Camera-type eye (tissue), 1 donor: Measurements from ENCODE around the gene CIRBP. TPM values are rescaled to one million over a fixed set of nuclear protein-coding genes. Genes with fewer than 3 reads are reported as not detected.

Source experiments
- total RNA-seq: library from RNA; depleted of rRNA; stranded (reverse); fragments of >200 nt; gene quantifications from one replicate; pipeline ENCODE4 v1.2.3, GENCODE V29; 2014

CIRBP gene
- 961 TPM for total RNA-seq

DNA sequence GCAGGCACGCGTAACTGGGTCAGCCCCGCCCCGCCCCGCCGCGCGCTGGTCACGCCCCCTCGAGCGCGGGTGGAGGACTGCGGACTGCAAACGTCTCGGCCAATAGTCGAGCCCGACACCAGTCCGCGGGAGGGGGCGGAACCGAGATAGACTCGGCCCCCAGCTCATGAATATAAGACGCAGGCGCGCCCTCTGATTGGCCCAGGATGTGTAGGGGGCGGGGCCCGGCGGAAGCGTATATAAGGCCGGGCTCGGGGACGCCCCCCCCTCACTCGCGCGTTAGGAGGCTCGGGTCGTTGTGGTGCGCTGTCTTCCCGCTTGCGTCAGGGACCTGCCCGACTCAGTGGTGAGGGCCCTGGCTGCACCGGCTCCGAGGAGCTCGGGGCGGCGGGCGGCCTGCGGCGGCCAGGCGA is at the start of gene CIRBP:
CIRBP (plus strand) TSS at position 268 of the 413 bp plus-strand sequence. CDS start 1,602 bp downstream, outside the sequence.

DNA sequence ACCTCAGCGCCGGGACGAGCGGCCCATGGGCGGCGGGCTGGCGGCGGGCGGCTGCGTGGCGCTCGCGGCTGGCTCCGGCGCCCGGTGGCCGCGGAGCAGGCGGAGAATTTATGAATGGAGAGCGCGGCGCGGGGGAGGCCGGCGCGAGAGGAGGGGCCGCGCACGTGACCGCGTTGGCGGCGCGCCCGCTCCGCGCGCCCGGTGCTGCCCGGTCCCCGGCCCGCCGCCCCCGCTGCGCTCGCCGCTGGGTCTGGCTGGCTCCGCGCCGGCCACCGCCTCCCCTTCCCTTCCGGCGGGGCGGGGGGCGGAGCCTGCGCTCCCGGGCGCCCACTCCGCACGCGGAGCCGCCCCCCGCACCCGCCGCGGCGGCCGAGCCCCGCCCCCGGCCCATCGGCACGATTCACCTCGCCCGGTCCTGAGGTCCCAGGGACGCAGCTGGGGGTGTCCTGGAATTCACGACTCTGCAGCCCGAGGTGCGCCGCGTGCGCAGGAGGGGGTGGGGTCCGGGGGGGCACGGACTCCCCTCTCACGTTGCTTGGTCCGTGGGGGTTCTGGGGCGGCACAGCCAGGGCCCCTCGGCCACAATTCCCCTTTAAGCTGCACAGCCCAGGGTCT is 31.3 kb upstream of the CIRBP start, which contains the start of gene CBARP:
CBARP (minus strand) TSS at position 252 of the 615 bp plus-strand sequence. CDS start 1,905 bp downstream, outside the sequence.

DNA sequence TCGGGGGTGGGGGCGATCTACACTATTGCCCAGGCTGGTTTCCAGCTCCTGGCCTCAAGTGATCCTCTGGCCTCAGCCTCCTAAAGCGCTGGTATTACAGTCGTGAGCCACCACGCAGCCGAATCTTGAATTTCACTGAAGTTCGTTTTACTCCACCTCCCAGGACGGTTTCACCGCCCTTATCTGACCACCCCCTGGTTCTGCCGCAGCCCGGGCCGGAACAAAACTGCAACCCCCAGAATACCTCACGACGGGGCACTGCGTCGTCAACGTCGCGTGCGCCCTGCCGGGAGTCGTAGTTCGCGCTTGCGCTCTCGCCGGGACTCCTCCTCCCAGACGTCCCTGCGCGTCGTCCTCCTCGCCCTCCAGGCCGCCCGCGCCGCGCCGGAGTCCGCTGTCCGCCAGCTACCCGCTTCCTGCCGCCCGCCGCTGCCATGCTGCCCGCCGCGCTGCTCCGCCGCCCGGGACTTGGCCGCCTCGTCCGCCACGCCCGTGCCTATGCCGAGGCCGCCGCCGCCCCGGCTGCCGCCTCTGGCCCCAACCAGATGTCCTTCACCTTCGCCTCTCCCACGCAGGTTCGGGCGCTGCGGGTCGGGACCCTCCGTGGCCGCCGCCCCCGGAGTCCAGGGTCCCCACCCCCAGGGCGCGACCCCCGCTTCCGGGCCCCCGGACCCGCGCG is 27.6 kb upstream of the CIRBP start, which contains the start of gene ATP5F1D:
ATP5F1D (plus strand) TSS at position 335 of the 679 bp plus-strand sequence; CDS start at position 435, 100 bp downstream.

DNA sequence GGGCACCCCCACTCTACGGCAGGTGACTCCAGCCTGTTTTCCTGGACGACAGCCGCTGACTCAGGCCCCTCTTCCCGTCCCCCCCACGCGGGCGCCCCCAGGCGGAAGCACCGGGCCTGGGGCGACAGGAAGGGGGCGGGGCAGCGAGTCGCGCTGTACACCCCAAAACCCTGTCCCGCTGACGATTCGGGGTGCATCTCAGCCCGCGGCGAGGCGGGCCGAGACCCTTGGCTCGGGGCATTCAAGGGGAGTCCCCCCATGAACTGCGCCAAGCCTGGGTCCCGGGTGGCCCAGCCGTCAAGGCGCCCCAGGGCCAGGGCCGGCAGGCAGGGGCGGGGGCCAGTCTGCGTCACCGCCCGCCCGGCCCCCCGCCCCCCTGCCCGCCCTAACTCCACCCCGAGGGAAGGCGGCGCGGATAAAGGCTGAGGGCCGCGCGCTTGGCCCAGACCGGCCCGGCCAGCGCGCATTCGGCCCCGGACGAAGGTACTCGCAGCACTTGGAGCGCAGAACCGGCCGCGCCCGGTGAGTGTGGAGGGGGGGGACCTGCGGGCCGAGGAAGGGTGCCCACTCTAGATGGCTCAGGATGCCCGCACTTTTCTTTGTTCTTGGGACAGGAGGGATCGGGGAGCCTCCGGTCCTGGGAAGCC is 20.9 kb upstream of the CIRBP start, which contains the start of gene MIDN:
MIDN (plus strand) TSS at position 445 of the 647 bp plus-strand sequence. CDS start 1,714 bp downstream, outside the sequence.

DNA sequence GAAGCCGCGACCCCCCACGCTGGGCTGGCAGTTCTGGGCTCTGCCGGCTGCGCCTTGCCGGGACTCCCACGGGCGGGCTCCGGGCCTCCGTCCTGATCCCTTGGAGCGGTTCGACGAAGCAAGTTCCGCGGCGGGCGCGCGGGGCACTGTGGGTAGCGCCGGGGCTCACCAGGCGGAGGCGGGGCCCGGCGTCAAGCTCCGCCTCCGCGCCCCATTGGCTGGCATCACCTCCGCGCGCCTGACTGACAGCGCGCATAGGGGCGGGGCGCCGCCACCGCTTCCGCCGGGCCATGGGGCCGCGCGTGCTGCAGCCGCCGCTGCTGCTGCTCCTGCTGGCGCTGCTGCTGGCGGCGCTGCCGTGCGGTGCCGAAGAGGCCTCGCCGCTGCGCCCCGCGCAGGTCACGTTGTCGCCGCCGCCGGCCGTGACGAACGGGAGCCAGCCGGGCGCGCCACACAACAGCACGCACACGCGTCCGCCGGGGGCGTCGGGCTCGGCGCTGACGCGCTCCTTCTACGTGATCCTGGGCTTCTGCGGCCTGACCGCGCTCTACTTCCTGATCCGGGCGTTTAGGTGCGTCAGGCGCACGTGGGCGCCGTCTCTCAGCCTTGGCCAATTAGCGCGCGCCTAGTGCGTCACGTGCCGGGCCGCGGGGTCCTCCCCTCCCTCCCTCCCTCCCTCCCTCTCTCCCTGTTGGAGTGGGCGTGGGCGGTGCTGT is 6.3 kb downstream of the CIRBP start, which contains the start of gene FAM174C:
FAM174C (plus strand) TSS at position 271 of the 716 bp plus-strand sequence; CDS start at position 291, 20 bp downstream.

DNA sequence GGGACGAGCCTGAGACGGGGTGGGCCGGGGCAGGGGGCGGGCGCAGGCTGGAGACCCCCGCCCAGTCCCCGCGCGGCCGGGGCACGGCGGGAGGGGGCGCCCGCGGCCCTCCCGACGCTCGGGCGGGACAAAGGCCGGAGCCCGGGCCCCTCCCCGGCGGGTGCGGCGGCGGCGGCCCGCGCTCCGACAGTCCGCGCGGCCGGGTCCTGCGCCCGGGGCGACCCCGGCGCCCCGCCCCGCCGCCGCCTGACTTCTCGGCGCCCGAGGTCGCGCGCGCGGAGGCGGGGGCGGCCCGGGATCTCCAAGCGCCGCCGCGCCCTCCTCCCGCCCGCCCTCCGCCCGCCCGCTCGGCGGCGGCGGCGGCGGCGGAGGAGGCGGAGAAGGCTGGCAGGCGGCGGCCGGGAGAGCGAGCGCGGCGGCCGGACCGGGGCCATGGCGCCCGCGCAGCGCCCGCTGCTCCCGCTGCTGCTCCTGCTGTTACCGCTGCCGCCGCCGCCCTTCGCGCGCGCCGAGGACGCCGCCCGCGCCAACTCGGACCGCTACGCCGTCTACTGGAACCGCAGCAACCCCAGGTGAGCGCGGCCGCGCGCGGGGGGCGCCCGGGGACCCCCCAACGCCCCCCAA is 16.7 kb downstream of the CIRBP start, which contains the start of gene EFNA2:
EFNA2 (plus strand) TSS at position 137 of the 624 bp plus-strand sequence; CDS start at position 433, 296 bp downstream.

Other genes with a start within 250 kb of the CIRBP start
- 103 TPM for gene TMEM259, start 248.2 kb upstream of the CIRBP start, total RNA-seq
- not detected for gene RNU6-2, start 247.8 kb upstream of the CIRBP start, total RNA-seq
- 60.9 TPM for gene CNN2, start 242.7 kb upstream of the CIRBP start, total RNA-seq
- 84.4 TPM for gene ABCA7, start 229.2 kb upstream of the CIRBP start, total RNA-seq
- 11.5 TPM for gene ARHGAP45, start 202.2 kb upstream of the CIRBP start, total RNA-seq
- 101 TPM for gene POLR2E, start 174.0 kb upstream of the CIRBP start, total RNA-seq
- 157 TPM for gene GPX4, start 165.3 kb upstream of the CIRBP start, total RNA-seq
- 17.3 TPM for gene SBNO2, start 95.1 kb upstream of the CIRBP start, total RNA-seq
- 58.2 TPM for gene STK11, start 63.6 kb upstream of the CIRBP start, total RNA-seq
- gene CBARP, start 31.3 kb upstream of the CIRBP start, total RNA-seq = 6.2 TPM
- gene ATP5F1D, start 27.6 kb upstream of the CIRBP start, total RNA-seq = 30.1 TPM
- 48.5 TPM for gene MIDN, start 20.7 kb upstream of the CIRBP start, total RNA-seq
- 14.2 TPM for gene FAM174C, start 6.2 kb downstream of the CIRBP start, total RNA-seq
- 12.1 TPM for gene EFNA2, start 16.5 kb downstream of the CIRBP start, total RNA-seq
- gene NDUFS7, start 114.6 kb downstream of the CIRBP start, total RNA-seq = 69.5 TPM
- gene GAMT, start 132.2 kb downstream of the CIRBP start, total RNA-seq = 26.2 TPM
- 45.7 TPM for gene DAZAP1, start 138.3 kb downstream of the CIRBP start, total RNA-seq
- 926 TPM for gene RPS15, start 169.1 kb downstream of the CIRBP start, total RNA-seq
- gene APC2, start 180.8 kb downstream of the CIRBP start, total RNA-seq = 112 TPM
- 30.6 TPM for gene C19orf25, start 209.9 kb downstream of the CIRBP start, total RNA-seq
- gene PCSK4, start 221.0 kb downstream of the CIRBP start, total RNA-seq = 8.0 TPM
- gene REEP6, start 221.8 kb downstream of the CIRBP start, total RNA-seq = 20.6 TPM
- 5.2 TPM for gene ADAMTSL5, start 243.7 kb downstream of the CIRBP start, total RNA-seq